HG02943 (cell line): Measurements from ENCODE around the gene LIAS.
"Not testable (repeated sequence)": the region's sequence is repeated elsewhere in the genome, so short reads cannot be mapped to it uniquely, and the experiment has no call there.

Experiments
- ATAC-seq: cut with Tn5 transposase; IDR thresholded peaks from one replicate; pipeline ENCODE4 v1.9.1; 2021; ENCODE audit warnings: mild to moderate bottlenecking, low read depth, moderate library complexity; ENCODE audit not compliant: unreplicated experiment

LIAS gene

GRCh38 chr4:39495446-39496213 is 36.8 kb downstream of the LIAS start:
- no peak for ATAC-seq

GRCh38 chr4:39497909-39498726 is 39.3 kb downstream of the LIAS start:
- ATAC-seq: no peak

GRCh38 chr4:39498727-39499020 is 39.8 kb downstream of the LIAS start:
- no peak for ATAC-seq

- no peak for ATAC-seq
Measured at GRCh38 chr4:39502019-39502663, 43.3 kb downstream of the LIAS start.

GRCh38 chr4:39502664-39503035 is 43.8 kb downstream of the LIAS start:
- ATAC-seq: not testable (repeated sequence)

- ATAC-seq: no peak
Measured at GRCh38 chr4:39504538-39504937, 45.7 kb downstream of the LIAS start.

GRCh38 chr4:39505581-39505980 is 46.7 kb downstream of the LIAS start:
- ATAC-seq: no peak

GRCh38 chr4:39510348-39510929 is 51.6 kb downstream of the LIAS start:
- ATAC-seq: no peak

GRCh38 chr4:39514266-39514665 is 55.4 kb downstream of the LIAS start:
- ATAC-seq: not testable (repeated sequence)

GRCh38 chr4:39514888-39515401 is 56.1 kb downstream of the LIAS start:
- no peak for ATAC-seq

- ATAC-seq: not testable (repeated sequence)
Measured at GRCh38 chr4:39515669-39516401, 57.0 kb downstream of the LIAS start.

GRCh38 chr4:39516407-39516966 is 57.6 kb downstream of the LIAS start:
- no peak for ATAC-seq

GRCh38 chr4:39518484-39518883 is 59.6 kb downstream of the LIAS start:
- ATAC-seq: no peak

- no peak for ATAC-seq
Measured at GRCh38 chr4:39521253-39521919, 62.5 kb downstream of the LIAS start.

GRCh38 chr4:39522068-39522467 is 63.2 kb downstream of the LIAS start:
- no peak for ATAC-seq

GRCh38 chr4:39524161-39524957 is 65.5 kb downstream of the LIAS start:
- no peak for ATAC-seq

- no peak for ATAC-seq
Measured at GRCh38 chr4:39525822-39526690, 67.2 kb downstream of the LIAS start.
